ENCODE data around the gene ZC4H2.
"Not testable (repeated sequence)": the region's sequence is repeated elsewhere in the genome, so short reads cannot be mapped to it uniquely, and the experiment has no call there.

ZC4H2 gene

GRCh38 chrX:64975989-64976672 is at the start of gene ZC4H2:
Gene ZC4H2 (minus strand): TSS chrX:64976450. CDS start chrX:64976377, 73 bp downstream.
- DNase-seq: peak; percentile 68 to 72

GRCh38 chrX:65017451-65017850 is 41.2 kb upstream of the ZC4H2 start:
- DNase-seq: no peak

- no peak for DNase-seq
Measured at GRCh38 chrX:65014230-65014629, 38.0 kb upstream of the ZC4H2 start.

DNA sequence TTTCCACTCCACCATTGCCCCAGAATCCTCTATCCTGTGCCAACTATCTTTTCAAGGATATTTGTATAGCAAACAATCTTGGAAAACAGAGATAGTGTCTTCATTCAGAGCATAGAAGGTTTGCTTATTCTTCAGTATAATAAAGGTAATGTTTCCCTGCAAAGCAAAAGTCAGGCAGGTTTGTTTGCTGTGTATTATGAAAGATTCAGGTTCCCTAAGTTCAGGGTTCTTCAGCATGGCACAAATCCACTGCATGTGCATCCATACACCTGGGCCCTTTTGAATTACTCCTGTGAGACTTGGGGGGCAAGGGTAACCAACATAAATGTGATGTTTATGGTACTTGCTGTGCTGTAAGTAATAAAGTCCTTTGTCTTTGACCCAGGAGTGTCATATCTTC is 33.2 kb upstream of the ZC4H2 start:
- DNase-seq: no peak

DNA sequence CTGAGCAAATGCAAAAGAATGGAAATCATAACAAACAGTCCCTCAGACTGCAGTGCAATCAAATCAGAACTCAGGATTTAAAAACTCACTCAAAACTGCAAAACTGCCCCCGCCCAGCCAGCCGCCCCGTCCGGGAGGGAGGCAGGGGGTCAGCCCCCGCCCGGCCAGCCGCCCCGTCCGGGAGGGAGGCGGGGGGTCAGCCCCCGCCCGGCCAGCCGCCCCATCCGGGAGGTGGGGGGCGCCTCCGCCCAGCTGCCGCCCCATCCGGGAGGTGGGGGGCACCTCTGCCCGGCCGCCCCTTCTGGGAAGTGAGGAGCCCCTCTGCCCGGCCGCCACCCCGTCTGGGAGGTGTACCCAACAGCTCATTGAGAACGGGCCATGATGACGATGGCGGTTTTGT is 26.0 kb upstream of the ZC4H2 start:
- DNase-seq: not testable (repeated sequence)

DNA sequence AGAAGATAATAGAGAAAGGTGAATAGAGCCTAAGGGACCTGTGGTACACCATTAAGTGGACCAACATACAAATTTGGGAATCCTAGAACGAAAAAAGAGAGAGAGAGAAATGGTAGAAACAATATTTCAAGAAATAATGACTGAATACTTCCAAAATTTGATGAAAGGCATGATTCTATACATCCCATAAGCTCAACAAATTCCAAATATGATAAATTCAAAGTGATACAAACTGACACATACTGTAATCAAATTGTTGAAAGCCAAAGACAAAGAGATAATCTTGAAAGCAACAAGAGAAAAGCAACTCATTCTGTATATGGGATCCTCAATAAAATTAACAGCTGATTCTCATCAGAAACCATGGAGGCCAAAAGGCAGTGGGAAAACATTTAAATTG is 20.6 kb upstream of the ZC4H2 start:
- DNase-seq: no peak

DNA sequence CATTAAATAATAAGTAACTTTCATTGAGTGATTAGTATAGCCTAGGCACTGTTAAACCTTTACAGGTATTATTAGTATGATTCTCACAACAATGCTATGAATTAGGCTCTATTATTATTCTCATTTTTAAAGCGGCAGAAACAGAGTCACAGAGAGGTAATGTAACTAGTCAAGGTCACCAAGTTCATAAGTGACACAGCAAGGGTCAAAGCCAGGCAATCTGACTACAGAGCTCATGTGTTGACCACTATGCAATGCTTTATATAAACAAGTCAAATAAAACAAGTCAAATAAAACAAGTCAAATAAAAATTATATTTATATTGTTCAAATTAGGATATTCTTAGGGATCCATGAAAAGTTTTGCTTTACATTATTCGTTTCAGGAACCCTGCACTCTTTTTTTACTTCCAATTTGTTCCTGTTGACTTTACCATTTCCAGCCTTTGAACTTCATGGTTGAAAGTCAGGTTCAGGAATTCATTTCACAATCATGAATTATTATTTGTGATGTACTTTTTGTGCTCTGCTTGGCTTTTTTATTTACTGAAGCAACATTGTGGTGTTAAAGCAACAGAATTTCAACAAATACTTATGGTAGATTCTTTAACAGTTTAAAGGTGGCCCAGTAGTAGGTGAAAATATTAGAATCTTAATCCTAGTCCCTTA is 18.0 kb upstream of the ZC4H2 start:
- DNase-seq: no peak

GRCh38 chrX:64977830-64978229 is 1.6 kb upstream of the ZC4H2 start:
- no peak for DNase-seq

DNA sequence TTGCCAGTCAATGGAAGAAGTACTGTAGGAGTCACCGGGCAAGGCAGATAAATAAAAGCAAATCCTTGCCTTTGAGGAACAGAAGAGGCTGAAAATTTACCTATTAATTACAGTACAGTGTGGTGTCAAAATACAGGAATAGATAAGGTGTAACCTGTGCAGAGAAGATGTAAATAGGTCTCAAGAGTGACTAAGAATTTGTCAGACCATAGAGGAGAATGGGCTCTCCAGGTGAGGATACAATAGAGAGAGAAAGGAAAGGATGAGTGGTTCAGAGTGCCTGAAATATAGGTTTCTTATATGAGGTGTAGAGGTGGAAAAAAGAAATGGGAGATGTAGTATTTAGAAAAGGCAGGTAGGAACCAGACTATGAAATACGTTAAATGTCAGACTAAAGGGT is 801 bp upstream of the ZC4H2 start:
- DNase-seq: no peak

- no peak for DNase-seq
Measured at GRCh38 chrX:64976673-64977040, 407 bp upstream of the ZC4H2 start.

GRCh38 chrX:64975491-64975890 is 759 bp downstream of the ZC4H2 start:
- peak in 1 of 2 experiments; percentile 29 for DNase-seq

DNA sequence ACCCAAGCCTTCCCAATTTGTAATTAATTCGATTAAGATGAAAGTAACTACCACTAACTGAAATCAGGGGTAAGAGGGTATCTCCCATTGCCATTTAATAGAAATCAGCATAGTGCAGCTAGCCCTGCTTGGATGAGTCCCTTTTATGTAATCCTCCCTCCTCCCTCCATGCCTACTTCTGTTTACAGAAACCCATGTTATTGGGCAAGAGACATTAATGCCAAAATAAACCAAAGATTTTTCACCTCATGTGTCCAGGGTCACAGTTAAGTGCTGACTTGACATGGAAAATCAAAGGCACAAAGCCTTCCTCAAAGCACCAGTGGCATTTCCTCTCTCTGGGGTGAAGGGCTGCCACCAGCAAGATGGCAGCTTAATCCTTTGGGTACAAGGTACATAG is 50.8 kb downstream of the ZC4H2 start:
- DNase-seq: no peak

GRCh38 chrX:64908121-64908520 is 68.1 kb downstream of the ZC4H2 start:
- no peak for DNase-seq

- DNase-seq: peak; percentile 17 to 24
Measured at GRCh38 chrX:64894454-64895038, 81.7 kb downstream of the ZC4H2 start.

DNA sequence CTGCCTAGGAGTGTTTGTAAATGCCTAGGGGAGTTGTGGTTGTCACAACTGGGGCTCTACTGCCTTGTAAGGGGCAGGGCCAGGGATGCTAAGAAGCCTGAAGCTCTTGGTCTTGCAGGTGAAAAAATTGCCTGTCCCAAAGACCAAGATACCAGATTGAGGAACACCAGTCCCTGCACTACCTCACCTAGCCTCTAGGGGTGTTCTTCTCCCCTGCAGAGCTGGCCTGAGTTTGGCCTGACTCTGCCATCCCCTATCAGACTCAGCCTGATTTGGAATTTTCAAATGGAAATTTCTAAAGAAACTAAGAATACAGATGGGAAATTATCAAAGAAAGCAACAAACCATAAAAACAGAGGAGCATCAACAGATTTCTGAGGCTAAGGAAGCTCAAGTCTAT is 90.4 kb downstream of the ZC4H2 start:
- DNase-seq: no peak

DNA sequence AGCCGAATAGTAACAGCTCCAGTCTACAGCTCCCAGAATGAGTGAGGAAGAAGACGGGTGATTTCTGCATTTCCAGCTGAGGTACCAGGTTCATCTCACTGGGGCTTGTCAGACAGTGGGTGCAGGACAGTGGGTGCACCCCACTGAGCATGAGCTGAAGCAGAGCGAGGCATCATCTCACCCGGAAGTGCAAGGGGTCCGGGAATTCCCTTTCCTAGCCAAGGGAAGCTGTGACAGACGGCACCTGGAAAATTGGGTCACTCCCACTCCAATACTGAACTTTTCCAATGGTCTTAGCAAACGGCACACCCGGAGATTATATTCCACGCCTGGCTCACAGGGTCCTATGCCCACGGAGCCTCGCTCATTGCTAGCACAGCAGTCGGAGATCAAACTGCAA is 97.5 kb downstream of the ZC4H2 start:
- DNase-seq: not testable (repeated sequence)

DNA sequence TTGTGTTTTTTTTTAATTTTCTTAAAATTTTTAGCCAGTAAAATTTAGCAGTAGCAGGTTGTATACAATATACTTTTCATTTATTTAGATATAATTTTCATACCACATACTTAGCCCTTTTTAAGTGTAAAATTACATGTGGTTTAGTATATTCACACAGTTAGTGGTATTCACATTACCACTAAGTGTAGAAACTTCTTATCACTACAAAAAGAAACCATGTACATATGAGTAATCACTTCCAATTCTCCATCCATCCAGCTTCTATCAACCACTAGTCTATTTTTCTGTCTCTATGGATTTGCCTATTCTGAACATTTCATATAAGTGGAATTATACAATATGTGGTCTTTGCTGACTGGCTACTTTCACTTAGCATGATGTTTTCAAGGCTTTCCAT is 109.0 kb downstream of the ZC4H2 start:
- DNase-seq: no peak

Measured in SHP77 (cell line).